Measurements from ENCODE around the gene PRDM5.
"Not testable (repeated sequence)": the region's sequence is repeated elsewhere in the genome, so short reads cannot be mapped to it uniquely, and the experiment has no call there.

DNA sequence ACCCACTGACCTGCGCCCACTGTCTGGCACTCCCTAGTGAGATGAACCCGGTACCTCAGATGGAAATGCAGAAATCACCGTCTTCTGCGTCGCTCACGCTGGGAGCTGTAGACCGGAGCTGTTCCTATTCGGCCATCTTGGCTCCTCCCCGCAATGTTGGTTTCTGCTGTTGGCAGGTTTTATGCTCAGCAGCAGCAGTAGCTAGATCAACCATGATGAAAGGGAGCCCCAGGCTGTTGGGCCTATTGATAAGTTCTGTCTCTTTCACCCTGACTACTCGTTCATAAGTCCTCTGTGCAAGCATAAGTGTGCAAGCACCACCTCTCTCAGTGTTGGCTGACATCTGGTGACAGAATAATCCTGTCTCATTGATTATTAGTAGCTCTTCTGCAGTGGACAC, 274.2 kb downstream of the PRDM5 start:
- TF ChIP-seq CTCF (IDR thresholded peaks at IDR 0.05; ENCODE audit: insufficient read depth, low read depth, low read length); EZH2 (IDR thresholded peaks at IDR 0.05; ENCODE audit: insufficient read depth, low read length): not testable (repeated sequence)
